Endothelial cell of umbilical vein (primary cell): ENCODE measurements around the gene MYO5B. TPM values are rescaled to one million over a fixed set of nuclear protein-coding genes. Genes with fewer than 3 reads are reported as not detected.

Experiments
- BruUV-seq: library from RNA; stranded (reverse); fragments of 400-500 nt; replicated peaks from 2 replicates; lab custom pipeline; 2021; lab: Mats Ljungman, UMichigan
- CTCF ChIA-PET: fragments of 300-600, 350-600 bp; sonication (Branson Sonifier 250); formaldehyde crosslinking; loops from one replicate; lab custom pipeline; 2021; ENCODE audit warnings: antibody characterized with exemption, inconsistent platforms; lab: Charles Lee
- POLR2A ChIA-PET: fragments of 300-600, 350-600 bp; sonication (Branson Sonifier 250); formaldehyde crosslinking; loops from one replicate; lab custom pipeline; 2021; ENCODE audit warnings: antibody characterized with exemption, inconsistent platforms; lab: Charles Lee
- DNase-seq: peaks from one replicate; pipeline ENCODE4 v3.0.0-alpha.2; 2011; ENCODE audit warnings: low read depth, low spot score
- FAIRE-seq: peaks from 2 replicates; lab custom pipeline; 2011; peaks lifted over from hg19 to GRCh38; lab: Jason Lieb, UNC
- H2AFZ ChIP-seq: 2 replicates; pipeline ENCODE4 v1.6.0; 2012; ENCODE audit warnings: low read depth, low read length, control low read depth, inconsistent platforms
- H3K27ac ChIP-seq: 2 replicates; pipeline ENCODE4 v1.5.1; 2011; ENCODE audit warnings: low read depth, mild to moderate bottlenecking, control low read depth, low read length, moderate library complexity; ENCODE audit not compliant: insufficient read depth
- H3K27me3 ChIP-seq, 2 experiments: 2 replicates each; pipeline versions ENCODE4 v1.6.0 to v1.6.1; 2011; ENCODE audit warnings: low read length in 2 of 2, mixed read lengths in 1 of 2; ENCODE audit not compliant: control insufficient read depth in 2 of 2, insufficient read depth in 2 of 2
- H3K36me3 ChIP-seq, 2 experiments: 2 replicates in 1 of 2; 3 replicates in 1 of 2; pipeline ENCODE4 v1.5.1; 2011; ENCODE audit warnings: low read length in 2 of 2, mild to moderate bottlenecking in 1 of 2, moderate library complexity in 1 of 2; ENCODE audit not compliant: control insufficient read depth in 2 of 2, insufficient read depth in 2 of 2; ENCODE audit errors: extremely low read depth in 1 of 2
- H3K4me1 ChIP-seq: 3 replicates; pipeline ENCODE4 v1.5.1; 2011; ENCODE audit warnings: mild to moderate bottlenecking, low read length; ENCODE audit not compliant: control insufficient read depth, insufficient read depth; ENCODE audit errors: extremely low read depth
- H3K4me2 ChIP-seq: 2 replicates; pipeline ENCODE4 v1.6.1; 2011; ENCODE audit warnings: low read length, control low read depth, mixed read lengths; ENCODE audit not compliant: insufficient read depth
- H3K4me3 ChIP-seq, 3 experiments: fragments of 200-600 bp in 1 of 3; sonication (generic), shearing (Covaris generic) in 1 of 3; replicated peaks in 1 of 3; 2 replicates each; pipeline ENCODE4 v1.5.1; 2011 to 2016; ENCODE audit warnings: control low read depth in 3 of 3, low read length in 3 of 3, mild to moderate bottlenecking in 2 of 3, inconsistent platforms in 1 of 3, low read depth in 1 of 3, moderate library complexity in 1 of 3; ENCODE audit not compliant: insufficient read depth in 1 of 3
- H3K79me2 ChIP-seq: 2 replicates; pipeline ENCODE4 v1.6.0; 2012; ENCODE audit warnings: low read length, inconsistent platforms; ENCODE audit not compliant: control insufficient read depth, insufficient read depth
- H3K9ac ChIP-seq: replicated peaks from 2 replicates; pipeline ENCODE3; 2011; ENCODE audit warnings: low read length, control low read depth; ENCODE audit not compliant: insufficient read depth; ENCODE audit errors: extremely low read depth
- H3K9me1 ChIP-seq: replicated peaks from 3 replicates; pipeline ENCODE4 v1.6.0; 2011; ENCODE audit warnings: mild to moderate bottlenecking, low read length; ENCODE audit not compliant: control insufficient read depth, insufficient read depth; ENCODE audit errors: extremely low read depth
- H3K9me3 ChIP-seq: replicated peaks from 2 replicates; pipeline ENCODE4 v1.5.1; 2012; ENCODE audit warnings: low read length, inconsistent platforms; ENCODE audit not compliant: control insufficient read depth, insufficient read depth
- H4K20me1 ChIP-seq: replicated peaks from 2 replicates; pipeline ENCODE3; 2011; ENCODE audit warnings: mild to moderate bottlenecking, low read length; ENCODE audit not compliant: control insufficient read depth, insufficient read depth; ENCODE audit errors: extremely low read depth
- CTCF ChIP-seq, 2 donors: IDR thresholded peaks; 1 replicate in 1 of 2; 2 replicates in 1 of 2; pipeline ENCODE4 v1.5.1; 2011; ENCODE audit warnings: low read length in 2 of 2, mild to moderate bottlenecking in 2 of 2, moderate library complexity in 2 of 2, control low read depth in 1 of 2, inconsistent platforms in 1 of 2, low read depth in 1 of 2; ENCODE audit not compliant: insufficient read depth in 1 of 2; ENCODE audit errors: extremely low read depth in 1 of 2
- EZH2 ChIP-seq: IDR thresholded peaks from 2 replicates; pipeline ENCODE4 v1.6.1; 2012; ENCODE audit warnings: borderline replicate concordance, low read depth, mild to moderate bottlenecking, moderate library complexity, low read length, inconsistent platforms; ENCODE audit not compliant: severe bottlenecking
- FOS ChIP-seq: IDR thresholded peaks from 2 replicates; pipeline ENCODE4 v1.6.1; 2011; ENCODE audit warnings: mild to moderate bottlenecking, low read length, moderate library complexity, borderline replicate concordance; ENCODE audit not compliant: insufficient read depth
- GATA2 ChIP-seq: IDR thresholded peaks from 2 replicates; pipeline ENCODE4 v1.7.0; 2011; ENCODE audit warnings: low read depth, mild to moderate bottlenecking, moderate library complexity, mixed read lengths, low read length; ENCODE audit not compliant: insufficient read length, insufficient read depth
- JUN ChIP-seq: IDR thresholded peaks from 2 replicates; pipeline ENCODE4 v1.6.1; 2011; ENCODE audit warnings: borderline replicate concordance, low read depth; ENCODE audit not compliant: insufficient read length, insufficient read depth
- MAX ChIP-seq: IDR thresholded peaks from 2 replicates; pipeline ENCODE4 v1.6.1; 2011; ENCODE audit not compliant: insufficient read depth, insufficient read length
- MYC ChIP-seq: IDR thresholded peaks from one replicate; pipeline ENCODE4 v1.6.1; 2011; ENCODE audit warnings: mild to moderate bottlenecking, low read depth, low read length
- POLR2A ChIP-seq: IDR thresholded peaks from 2 replicates; pipeline ENCODE4 v1.6.1; 2012; ENCODE audit warnings: low read depth, mild to moderate bottlenecking, control low read depth, low read length
- POLR2AphosphoS5 ChIP-seq: IDR thresholded peaks from 2 replicates; pipeline ENCODE4 v1.6.1; 2012; ENCODE audit warnings: low read depth, mild to moderate bottlenecking, control low read depth, low read length, moderate library complexity; ENCODE audit not compliant: insufficient read depth
- dilution Hi-C: fragments of 300-500 bp; cut with MboI; formaldehyde crosslinking; loops from one replicate; pipeline ENCODE4 v1.15.0; 2019; ENCODE audit warnings: low sequenced_read_pairs; ENCODE audit not compliant: extremely low pct_ligation_motif_present
- intact Hi-C: fragments of 100-400 bp; cut with micrococcal nuclease; formaldehyde crosslinking; loops from one replicate; pipeline ENCODE4 v1.10.0; 2022
- polyA plus RNA-seq, 4 experiments: library from polyadenylated mRNA; depleted of rRNA in 3 of 4; stranded (reverse) in 3 of 4; unstranded in 1 of 4; fragments of >200 nt; gene quantifications; 2 replicates each; pipeline versions ENCODE4 v1.2.1 to v1.2.3, GENCODE V29; 2011 to 2012; ENCODE audit warnings: missing spikeins in 1 of 4
- total RNA-seq: library from RNA; stranded (reverse); gene quantifications from 2 replicates; pipeline ENCODE4 v1.2.3, GENCODE V29; 2021

The MYO5B gene
- total and polyA plus RNA-seq, 2 donors (not counting 3 experiments of a cell fraction or from before 2014, with no cell fraction given), result 0.54 to 1.1 TPM

- POLR2A ChIA-PET, result no interaction called here
- Histone ChIP-seq H2AFZ (no peak overlapping the region), H3K4me3 (no peak overlapping the region), H3K27me3 (no peaks in the 10 kb centered on the region), H3K79me2 (no peaks in the 10 kb centered on the region), H3K4me2 (no peak overlapping the region), H3K27ac (no peak overlapping the region), H3K36me3 (no peaks in the 10 kb centered on the region), H3K9ac (no peak overlapping the region), H3K4me1 (no peaks in the 10 kb centered on the region), H3K9me3 (no peaks in the 10 kb centered on the region), H3K9me1 (no peaks in the 10 kb centered on the region), H4K20me1 (no peaks in the 10 kb centered on the region)
- DNase-seq (no peak), FAIRE-seq (no peak)
- intact Hi-C loops (no loop called here), dilution Hi-C loops (no loop called here)
- BruUV-seq, result no TSS peak
- CTCF ChIA-PET, result no interaction called here
- TF ChIP-seq MAX, result no peak
- no peak for TF ChIP-seq GATA2
- no peak for TF ChIP-seq EZH2
- no peak for TF ChIP-seq POLR2A
- TF ChIP-seq MYC, result no peak
- no peak for TF ChIP-seq FOS
- no peak for TF ChIP-seq POLR2AphosphoS5
These were observed 104.3 kb downstream of the MYO5B start for GRCh38 chr18:50090370-50091312.

GRCh38 chr18:50089702-50090101 lies 105.2 kb downstream of the MYO5B start:
- intact Hi-C loops, result no loop called here
- Histone ChIP-seq H2AFZ (no peak overlapping the region), H3K4me1 (no peaks in the 10 kb centered on the region), H3K4me3 (no peak overlapping the region), H3K4me2 (no peak overlapping the region), H3K9ac (no peak overlapping the region), H3K27ac (no peak overlapping the region), H3K36me3 (no peaks in the 10 kb centered on the region), H3K9me3 (no peaks in the 10 kb centered on the region), H3K79me2 (no peaks in the 10 kb centered on the region), H4K20me1 (no peaks in the 10 kb centered on the region), H3K9me1 (no peaks in the 10 kb centered on the region), H3K27me3 (no peaks in the 10 kb centered on the region)
- DNase-seq, result no peak
- POLR2A ChIA-PET, result no interaction called here
- dilution Hi-C loops, result no loop called here
- CTCF ChIA-PET, result no interaction called here
- BruUV-seq, result no TSS peak
- no peak for TF ChIP-seq POLR2A
- TF ChIP-seq JUN, result no peak
- no peak for TF ChIP-seq POLR2AphosphoS5
- no peak for TF ChIP-seq MYC
- TF ChIP-seq EZH2, result no peak
- TF ChIP-seq GATA2, result no peak
- TF ChIP-seq MAX, result no peak
- no peak for TF ChIP-seq FOS
- no peak for TF ChIP-seq CTCF (IDR thresholded peaks at IDR 0.05; ENCODE audit: extremely low read depth in 1 of 2, insufficient read depth in 1 of 2, low read depth in 1 of 2, low read length in 2 of 2)
- FAIRE-seq, result no peak
